ENCODE data around the gene MYO9B. TPM values are rescaled to one million over a fixed set of nuclear protein-coding genes. Genes with fewer than 3 reads are reported as not detected.

MYO9B gene
- total RNA-seq, 1 experiment from 2014 or later, result 58.6 TPM

DNA sequence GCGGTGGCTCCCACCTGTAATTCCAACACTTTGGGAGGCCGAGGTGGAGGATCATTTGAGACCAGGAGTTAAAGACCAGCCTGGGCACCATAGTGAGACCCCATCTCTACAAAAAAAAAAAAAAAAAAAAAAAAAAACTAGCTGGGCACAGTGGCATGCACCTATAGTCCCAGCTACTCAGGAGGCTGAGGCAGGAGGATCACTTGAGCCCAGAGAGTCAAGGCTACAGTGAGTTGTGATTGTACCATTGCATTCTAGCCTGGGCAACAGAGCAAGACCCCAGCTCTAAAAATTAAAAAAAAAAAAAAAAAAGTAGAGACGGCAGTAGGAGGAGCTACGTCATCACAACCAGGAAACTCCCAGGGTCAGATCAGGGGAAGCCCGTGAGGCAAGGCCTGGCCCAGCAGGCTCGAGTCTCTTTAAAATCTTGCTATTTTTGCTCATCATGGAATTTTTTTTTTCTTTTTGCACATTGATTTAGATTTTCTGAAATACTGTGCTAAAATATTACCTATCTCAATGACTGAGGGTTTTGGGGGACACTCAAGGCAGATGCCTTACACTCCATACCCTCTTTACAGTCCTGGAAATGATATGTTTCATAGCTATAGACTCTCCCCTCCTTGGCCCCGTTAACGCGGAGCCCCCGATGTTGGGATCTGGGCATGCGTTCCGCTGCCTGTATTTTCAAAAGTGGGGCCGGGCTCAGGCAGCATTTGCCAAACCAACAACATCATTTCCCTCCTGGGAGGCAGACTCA, 95.1 kb downstream of the MYO9B start:
- H3K36me3 Mint-ChIP-seq (ENCODE audit: insufficient read depth in 1 of 3, low read depth in 3 of 3), result peaks cover 33 to 70% (median 58%) of the 10 kb centered on the region in 3 experiments
- no peak overlapping the region for H3K27ac Mint-ChIP-seq
- Histone ChIP-seq H3K23me2 (ENCODE audit: insufficient read length, low read depth, low read length, poor library complexity, severe bottlenecking) (no peaks in the 10 kb centered on the region), H3T11ph (ENCODE audit: low read length) (no peak overlapping the region), H3K27ac (ENCODE audit: insufficient read length, low read depth, low read length) (no peak overlapping the region), H3K4me1 (ENCODE audit: insufficient read depth, low read length) (no peaks in the 10 kb centered on the region), H3K79me1 (ENCODE audit: insufficient read depth, low read depth, low read length, poor library complexity, severe bottlenecking) (no peaks in the 10 kb centered on the region), H3K23ac (ENCODE audit: insufficient read length, low read depth, low read length) (no peak overlapping the region), H2BK12ac (ENCODE audit: insufficient read length, low read depth, low read length) (no peak overlapping the region), H3K9ac (ENCODE audit: extremely low read depth, insufficient read length, low read length) (no peak overlapping the region), H2BK5ac (ENCODE audit: insufficient read length, low read length) (no peak overlapping the region), H3K18ac (ENCODE audit: insufficient read length, low read depth, low read length) (no peak overlapping the region), H4K91ac (ENCODE audit: insufficient read length, low read depth, low read length) (no peak overlapping the region), H4K5ac (ENCODE audit: insufficient read length, low read depth, low read length) (no peak overlapping the region), H3K9me3 (ENCODE audit: control insufficient read depth, low read depth, low read length) (no peaks in the 10 kb centered on the region), H3K79me2 (ENCODE audit: insufficient read depth, low read length) (no peaks in the 10 kb centered on the region), H3K4ac (ENCODE audit: low read depth, low read length) (no peak overlapping the region), H3K56ac (ENCODE audit: insufficient read length, low read depth, low read length) (no peak overlapping the region), H4K8ac (replicated peaks; ENCODE audit: insufficient read length, low read depth, low read length) (no peak overlapping the region), H2BK120ac (ENCODE audit: low read depth, low read length, poor library complexity, severe bottlenecking) (no peak overlapping the region), H2BK15ac (ENCODE audit: low read depth, low read length) (no peak overlapping the region), H3K27me3 (ENCODE audit: insufficient read depth, low read length) (no peaks in the 10 kb centered on the region), H2AK5ac (ENCODE audit: insufficient read length, low read length) (no peak overlapping the region), H3K14ac (ENCODE audit: insufficient read depth, low read length) (no peak overlapping the region), H3K4me2 (ENCODE audit: insufficient read depth, insufficient read length, low read length) (no peak overlapping the region), H4K20me1 (ENCODE audit: control insufficient read depth, insufficient read depth, insufficient read length) (no peaks in the 10 kb centered on the region), H2BK20ac (ENCODE audit: low read depth, low read length, poor library complexity, severe bottlenecking) (no peak overlapping the region), H2AFZ (ENCODE audit: low read length) (no peak overlapping the region)
- H3K4me1 Mint-ChIP-seq, result no peaks in the 10 kb centered on the region
- TF ChIP-seq, protein P1, sequence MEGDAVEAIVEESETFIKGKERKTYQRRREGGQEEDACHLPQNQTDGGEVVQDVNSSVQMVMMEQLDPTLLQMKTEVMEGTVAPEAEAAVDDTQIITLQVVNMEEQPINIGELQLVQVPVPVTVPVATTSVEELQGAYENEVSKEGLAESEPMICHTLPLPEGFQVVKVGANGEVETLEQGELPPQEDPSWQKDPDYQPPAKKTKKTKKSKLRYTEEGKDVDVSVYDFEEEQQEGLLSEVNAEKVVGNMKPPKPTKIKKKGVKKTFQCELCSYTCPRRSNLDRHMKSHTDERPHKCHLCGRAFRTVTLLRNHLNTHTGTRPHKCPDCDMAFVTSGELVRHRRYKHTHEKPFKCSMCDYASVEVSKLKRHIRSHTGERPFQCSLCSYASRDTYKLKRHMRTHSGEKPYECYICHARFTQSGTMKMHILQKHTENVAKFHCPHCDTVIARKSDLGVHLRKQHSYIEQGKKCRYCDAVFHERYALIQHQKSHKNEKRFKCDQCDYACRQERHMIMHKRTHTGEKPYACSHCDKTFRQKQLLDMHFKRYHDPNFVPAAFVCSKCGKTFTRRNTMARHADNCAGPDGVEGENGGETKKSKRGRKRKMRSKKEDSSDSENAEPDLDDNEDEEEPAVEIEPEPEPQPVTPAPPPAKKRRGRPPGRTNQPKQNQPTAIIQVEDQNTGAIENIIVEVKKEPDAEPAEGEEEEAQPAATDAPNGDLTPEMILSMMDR (conservative IDR thresholded peaks at IDR 0.05), result no peak
- no peaks in the 10 kb centered on the region for H3K27me3 Mint-ChIP-seq (ENCODE audit: low read depth)
- H3K4me3 Mint-ChIP-seq, result no peak overlapping the region
- WGBS (ENCODE audit: extremely low coverage, insufficient read length, low lambda C conversion rate), result no CpG with 5 or more reads among the region's 13 CpGs
- H3K9me3 Mint-ChIP-seq, result no peaks in the 10 kb centered on the region
- DNase-seq, result no peak
